AG09309 (cell line): ENCODE data around the gene HSPG2.
"Not testable (repeated sequence)": the region's sequence is repeated elsewhere in the genome, so short reads cannot be mapped to it uniquely, and the experiment has no call there.

Source experiments
- DNase-seq: peaks from one replicate; pipeline ENCODE4 v3.0.0-alpha.2; 2010; ENCODE audit warnings: low read depth
- H3K4me3 ChIP-seq: 2 replicates; pipeline ENCODE4 v1.5.1; 2011; ENCODE audit warnings: mild to moderate bottlenecking, low read depth, low read length, moderate library complexity; ENCODE audit not compliant: control insufficient read depth
- TF ChIP-seq, protein P1 (sequence below): IDR thresholded peaks from 2 replicates; pipeline ENCODE4 v1.5.1; 2011; ENCODE audit warnings: mild to moderate bottlenecking, low read depth, low read length, inconsistent platforms; ENCODE audit not compliant: insufficient read depth, control insufficient read depth; ENCODE audit errors: missing control alignments

HSPG2 gene

DNA sequence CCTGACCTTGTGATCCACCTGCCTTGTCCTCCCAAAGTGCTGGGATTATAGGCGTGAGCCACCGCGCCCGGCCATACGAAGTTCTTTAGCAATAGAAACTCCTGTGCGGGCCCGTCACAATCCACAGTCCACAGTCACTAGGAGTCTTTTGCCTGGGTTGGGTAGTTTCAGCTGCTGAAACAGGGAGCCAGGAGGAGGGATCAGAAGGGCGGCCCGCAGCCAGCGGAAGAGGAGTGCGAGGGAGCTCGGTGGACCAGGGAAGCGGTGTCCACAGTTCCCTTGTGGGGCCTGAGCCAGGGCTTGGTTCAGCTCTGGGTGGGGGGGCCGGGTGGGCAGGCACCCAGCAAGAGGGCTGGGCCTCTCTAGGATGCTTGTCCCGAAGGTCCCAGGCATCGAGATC lies 17.9 kb upstream of the HSPG2 start:
- TF ChIP-seq, protein P1, sequence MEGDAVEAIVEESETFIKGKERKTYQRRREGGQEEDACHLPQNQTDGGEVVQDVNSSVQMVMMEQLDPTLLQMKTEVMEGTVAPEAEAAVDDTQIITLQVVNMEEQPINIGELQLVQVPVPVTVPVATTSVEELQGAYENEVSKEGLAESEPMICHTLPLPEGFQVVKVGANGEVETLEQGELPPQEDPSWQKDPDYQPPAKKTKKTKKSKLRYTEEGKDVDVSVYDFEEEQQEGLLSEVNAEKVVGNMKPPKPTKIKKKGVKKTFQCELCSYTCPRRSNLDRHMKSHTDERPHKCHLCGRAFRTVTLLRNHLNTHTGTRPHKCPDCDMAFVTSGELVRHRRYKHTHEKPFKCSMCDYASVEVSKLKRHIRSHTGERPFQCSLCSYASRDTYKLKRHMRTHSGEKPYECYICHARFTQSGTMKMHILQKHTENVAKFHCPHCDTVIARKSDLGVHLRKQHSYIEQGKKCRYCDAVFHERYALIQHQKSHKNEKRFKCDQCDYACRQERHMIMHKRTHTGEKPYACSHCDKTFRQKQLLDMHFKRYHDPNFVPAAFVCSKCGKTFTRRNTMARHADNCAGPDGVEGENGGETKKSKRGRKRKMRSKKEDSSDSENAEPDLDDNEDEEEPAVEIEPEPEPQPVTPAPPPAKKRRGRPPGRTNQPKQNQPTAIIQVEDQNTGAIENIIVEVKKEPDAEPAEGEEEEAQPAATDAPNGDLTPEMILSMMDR, result no peak
- DNase-seq, result no peak

DNA sequence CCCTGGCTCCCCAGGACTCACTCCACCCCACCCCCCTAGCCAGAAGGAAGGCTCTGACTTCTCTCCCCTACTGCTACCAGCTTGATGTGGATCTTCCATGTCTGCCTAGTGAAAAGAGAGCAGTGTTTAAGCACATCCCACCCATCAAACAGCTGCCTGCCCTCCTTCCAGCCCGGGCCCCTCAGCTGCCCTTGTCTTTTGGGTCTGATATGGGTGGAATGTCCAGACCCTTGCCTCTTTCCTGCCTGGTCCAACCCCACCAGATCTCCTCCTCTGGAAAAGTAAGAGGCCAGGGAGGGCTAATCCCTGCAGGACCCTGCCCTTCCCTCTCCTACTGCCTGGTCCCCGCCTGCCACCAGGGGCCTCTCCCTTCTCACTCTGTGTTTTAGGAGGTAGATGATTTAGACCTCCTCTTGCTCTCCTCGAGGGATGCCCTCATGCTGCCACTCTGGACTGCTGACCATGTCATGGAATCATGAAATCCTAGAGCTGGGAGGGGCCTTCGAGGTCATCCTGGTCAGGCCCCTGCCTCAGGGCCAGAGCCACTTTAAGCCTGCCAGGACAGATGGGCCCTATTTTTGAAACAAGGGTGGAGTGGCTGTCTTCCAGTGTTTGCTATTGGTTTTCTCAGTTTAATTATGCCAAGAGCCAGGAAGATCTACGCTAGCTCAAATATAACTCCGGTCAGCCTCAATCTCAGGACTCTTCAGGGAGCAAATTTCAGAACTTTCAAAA lies 15.8 kb upstream of the HSPG2 start:
- DNase-seq, result no peak
- no peak overlapping the region for H3K4me3 ChIP-seq
- TF ChIP-seq, protein P1, result no peak

More for the DNA sequence above, 17.9 kb upstream of the HSPG2 start:
- no peak overlapping the region for H3K4me3 ChIP-seq

DNA sequence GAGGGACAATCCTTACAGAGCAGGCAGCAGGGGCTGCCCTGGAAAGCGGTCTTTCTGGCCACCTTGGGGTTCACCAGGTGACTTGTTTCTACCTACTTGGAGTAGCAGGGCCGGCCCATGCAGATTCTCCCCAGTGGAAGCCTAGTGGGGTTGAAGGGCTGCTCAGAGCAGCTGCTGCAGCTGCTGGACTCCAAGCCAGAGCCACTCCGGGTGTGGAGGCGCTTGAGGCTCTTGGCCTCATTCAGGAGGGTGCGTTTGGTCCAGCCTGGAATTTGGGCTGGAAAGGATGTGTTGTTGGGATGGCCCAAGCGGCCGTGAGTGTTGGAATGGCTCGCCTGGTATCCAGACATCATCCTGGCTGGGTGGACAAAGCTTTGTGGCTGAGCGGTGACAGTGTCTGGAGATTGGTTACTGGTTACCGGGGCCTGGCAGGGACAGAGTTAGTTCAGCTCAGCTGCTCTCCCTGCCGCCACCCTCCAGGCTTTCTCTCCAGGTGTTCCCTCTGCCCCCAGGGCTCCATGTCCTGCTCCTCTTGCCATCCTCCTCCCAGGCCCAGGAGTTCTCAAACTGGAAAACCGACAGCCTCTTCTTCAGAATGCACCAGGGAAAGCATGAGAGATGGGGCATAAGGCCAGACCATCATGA lies 14.2 kb upstream of the HSPG2 start:
- TF ChIP-seq, protein P1, result no peak
- no peak for DNase-seq
- no peak overlapping the region for H3K4me3 ChIP-seq

DNA sequence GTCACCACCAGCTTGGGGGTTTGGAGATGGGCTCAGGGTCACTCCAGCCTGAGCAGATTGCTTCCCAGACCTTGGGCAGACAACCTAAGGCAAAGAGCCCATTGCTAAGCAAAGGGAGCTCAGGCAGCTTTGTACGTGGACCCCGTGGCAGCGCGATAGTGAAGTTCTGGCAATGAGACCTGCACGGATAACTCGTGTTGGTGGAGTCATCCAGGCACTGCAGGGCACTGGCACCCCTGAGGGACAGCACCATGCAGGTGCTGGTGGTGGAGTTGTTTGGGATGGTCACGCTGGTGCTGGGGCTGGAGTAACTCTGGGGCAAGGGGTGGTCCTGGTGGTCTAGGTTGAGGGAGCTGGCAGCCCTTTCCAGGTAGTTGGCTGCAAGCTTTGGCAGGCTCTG lies 13.6 kb upstream of the HSPG2 start:
- no peak for DNase-seq
- H3K4me3 ChIP-seq, result no peak overlapping the region
- TF ChIP-seq, protein P1, result no peak

DNA sequence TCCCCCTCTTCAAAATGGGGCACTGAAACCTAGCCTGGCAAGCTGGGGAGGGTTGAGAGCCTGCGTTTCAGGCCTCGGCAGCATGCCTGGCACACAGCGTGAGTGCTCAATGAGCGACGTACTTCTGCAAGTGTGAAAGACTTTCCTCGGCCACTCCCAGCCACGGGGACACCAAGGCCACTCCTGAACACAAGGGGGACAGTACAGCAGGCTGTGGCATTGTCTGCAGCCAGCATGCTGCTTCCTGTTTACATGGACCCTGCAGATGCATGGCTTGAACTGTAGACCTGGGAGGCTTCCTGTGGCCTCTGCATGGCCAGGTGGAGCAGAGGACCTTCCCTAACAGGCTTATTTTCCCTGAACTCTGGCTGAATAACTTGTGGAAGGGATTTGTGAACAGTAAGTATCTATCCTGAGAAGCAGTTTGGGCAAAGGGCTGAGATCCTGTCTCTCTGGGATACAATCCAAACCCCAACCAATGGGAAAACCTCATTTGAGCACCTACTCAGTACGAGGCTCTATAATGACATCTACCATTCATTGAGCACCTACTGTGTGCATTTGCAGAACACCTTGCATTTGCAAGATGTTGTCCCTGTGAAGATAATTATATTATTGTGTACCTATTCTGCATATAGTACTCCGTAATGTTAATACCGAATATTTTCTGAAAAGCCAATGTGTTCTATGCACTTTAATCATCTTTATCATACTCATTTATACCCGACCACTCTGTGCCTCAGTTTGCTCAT lies 9.9 kb upstream of the HSPG2 start:
- TF ChIP-seq, protein P1, result no peak
- no peak overlapping the region for H3K4me3 ChIP-seq
- DNase-seq, result no peak

DNA sequence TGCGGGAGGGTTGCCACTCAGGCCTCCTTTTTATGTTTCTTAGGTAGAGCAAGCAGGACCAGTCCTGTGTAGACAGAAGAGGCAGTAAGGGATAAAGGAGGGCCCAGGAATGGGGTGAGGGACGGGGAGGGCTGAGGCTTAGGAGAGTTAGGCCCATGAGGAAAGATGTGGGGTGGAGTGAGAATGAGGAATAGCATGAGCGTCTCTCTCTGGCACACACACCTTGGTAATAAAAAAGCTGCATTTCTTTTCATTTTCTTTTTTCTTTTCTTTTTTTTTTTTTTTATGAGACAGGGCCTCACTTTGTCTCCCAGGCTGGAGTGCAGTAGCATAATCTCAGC lies 7.6 kb upstream of the HSPG2 start:
- TF ChIP-seq, protein P1, result no peak
- no peak overlapping the region for H3K4me3 ChIP-seq
- DNase-seq, result no peak

DNA sequence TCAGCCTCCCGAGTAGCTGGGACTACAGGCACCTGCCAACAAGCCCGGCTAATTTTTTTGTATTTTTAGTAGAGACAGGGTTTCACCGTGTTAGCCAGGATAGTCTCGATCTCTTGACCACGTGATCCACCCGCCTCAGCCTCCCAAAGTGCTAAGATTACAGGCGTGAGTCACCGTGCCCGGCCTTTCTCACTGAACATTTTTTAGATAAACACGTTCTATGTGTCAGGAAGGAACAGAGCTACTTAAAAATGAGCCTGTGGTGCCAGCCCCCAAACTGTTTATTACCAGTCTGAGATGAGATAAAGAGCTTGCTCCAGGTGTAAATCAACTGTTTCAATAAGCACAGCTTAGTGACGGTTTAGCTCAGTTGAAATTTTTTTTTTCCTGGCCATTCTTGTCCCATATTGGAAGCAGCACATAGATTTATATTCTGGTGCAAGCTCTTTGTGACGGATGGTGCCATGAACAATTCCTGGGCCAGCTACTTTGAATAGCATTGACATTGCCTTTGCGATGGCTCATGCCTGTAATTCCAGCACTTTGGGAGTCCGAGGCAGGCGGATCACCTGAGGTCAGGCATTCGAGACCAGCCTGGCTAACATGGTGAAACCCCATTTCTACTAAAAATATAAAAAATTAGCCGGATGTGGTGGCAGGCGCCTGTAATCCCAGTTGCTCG lies 6.0 kb upstream of the HSPG2 start:
- H3K4me3 ChIP-seq, DNase-seq: not testable (repeated sequence)
